GM18502 (cell line): ENCODE data around the gene KIF3A.
"Not testable (repeated sequence)": the region's sequence is repeated elsewhere in the genome, so short reads cannot be mapped to it uniquely, and the experiment has no call there.

Source experiments
- ATAC-seq: cut with Tn5 transposase; IDR thresholded peaks from one replicate; pipeline ENCODE4 v1.9.1; 2021; ENCODE audit warnings: mild to moderate bottlenecking; ENCODE audit not compliant: unreplicated experiment, poor library complexity

KIF3A gene

DNA sequence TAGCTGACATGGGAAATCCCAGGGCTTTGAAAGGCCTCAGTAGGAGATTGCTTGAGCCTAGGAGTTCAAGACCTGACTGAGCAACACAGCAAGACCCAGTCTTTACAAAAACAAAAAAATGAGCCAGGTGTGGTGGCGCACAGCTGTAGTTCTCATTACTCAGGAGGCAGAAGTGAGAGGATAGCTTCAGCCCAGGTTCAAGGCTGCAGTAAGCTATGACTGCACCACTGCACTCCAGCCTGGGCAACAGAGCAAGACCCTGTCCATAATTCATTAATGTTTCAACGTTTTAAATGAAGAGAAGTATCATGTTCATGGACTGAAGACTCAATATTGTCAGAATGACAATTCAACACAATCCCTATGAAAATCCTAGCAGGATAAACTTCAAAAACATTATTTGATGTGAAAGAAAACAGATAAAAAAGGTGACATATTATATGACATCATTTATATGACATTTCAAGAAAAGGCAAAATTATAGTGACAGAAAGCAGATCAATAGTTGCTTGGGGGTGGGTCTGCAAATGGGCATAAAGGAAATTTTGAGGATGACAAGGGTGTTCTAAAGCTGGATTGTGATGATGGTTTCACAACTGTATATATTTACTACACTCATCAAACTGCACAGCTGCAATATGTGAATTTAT is 3.7 kb downstream of the KIF3A start:
- ATAC-seq, result no peak

DNA sequence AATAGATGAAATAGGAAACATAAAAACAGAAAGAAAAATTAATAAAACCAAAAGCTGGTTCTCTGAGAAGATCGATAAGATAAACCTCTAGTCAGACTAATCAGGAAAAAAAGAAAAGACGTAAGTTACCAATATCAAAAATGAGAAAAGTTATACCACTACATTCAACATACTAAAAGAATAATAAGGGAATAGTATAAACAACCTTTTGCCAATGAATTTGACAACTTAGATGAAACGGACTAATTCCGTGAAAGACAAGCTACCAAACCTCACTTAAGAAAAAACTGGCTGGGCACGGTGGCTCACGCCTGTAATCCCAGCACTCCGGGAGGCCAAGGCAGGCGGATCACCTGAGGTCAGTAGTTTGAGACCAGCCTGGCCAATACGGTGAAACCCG is 7.5 kb downstream of the KIF3A start:
- ATAC-seq, result no peak

DNA sequence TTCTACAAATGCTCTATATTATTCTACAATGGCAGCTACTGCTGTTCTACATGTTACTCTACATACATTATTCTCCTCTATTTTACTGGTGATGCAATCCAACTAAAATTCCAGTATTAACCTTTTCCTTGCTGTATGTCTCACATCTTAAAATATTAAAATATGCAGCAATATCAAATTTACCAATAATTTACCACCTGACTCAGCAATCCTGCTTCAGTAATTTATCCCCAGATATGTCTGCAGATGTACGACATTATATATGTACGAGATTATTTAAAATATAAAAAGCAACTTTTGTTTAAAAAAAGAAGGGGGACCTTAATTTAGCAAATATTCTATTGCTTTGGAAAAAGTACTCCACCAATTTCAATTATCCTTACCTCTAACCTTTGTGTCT is 11.6 kb downstream of the KIF3A start:
- no peak for ATAC-seq

DNA sequence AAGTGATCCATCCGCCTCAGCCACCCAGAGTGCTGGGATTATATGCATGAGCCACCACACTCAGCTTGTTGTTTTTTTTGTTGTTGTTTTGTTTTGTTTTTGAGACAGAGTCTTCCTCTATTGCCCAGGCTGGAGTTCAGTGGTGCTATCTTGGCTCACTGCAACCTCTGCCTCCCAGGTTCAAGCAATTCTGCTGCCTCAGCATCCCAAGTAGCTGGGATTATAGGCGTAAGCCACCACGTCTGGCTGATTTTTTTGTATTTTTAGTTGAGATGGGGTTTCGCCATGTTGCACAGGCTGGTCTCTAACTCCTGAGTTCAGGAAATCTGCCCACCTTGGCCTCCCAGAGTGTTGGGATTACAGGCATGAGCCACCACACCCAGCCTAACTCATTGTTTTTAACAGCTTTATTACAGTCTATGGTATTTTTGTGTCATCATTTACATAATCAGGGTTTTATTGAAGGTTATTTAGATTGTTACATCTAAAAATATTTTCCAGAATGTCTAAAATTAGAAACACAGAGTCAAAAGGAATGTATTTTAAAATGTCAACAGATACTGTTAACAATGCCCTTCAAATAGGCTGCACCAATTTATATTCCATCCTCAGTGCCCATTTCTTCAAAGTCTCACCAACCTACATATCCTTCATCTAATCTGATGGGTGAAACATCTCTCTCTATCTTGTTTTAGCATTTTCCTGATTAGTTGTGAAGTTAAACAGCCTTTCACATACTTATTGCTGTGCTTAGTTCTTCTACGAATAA is 18.6 kb downstream of the KIF3A start:
- no peak for ATAC-seq

DNA sequence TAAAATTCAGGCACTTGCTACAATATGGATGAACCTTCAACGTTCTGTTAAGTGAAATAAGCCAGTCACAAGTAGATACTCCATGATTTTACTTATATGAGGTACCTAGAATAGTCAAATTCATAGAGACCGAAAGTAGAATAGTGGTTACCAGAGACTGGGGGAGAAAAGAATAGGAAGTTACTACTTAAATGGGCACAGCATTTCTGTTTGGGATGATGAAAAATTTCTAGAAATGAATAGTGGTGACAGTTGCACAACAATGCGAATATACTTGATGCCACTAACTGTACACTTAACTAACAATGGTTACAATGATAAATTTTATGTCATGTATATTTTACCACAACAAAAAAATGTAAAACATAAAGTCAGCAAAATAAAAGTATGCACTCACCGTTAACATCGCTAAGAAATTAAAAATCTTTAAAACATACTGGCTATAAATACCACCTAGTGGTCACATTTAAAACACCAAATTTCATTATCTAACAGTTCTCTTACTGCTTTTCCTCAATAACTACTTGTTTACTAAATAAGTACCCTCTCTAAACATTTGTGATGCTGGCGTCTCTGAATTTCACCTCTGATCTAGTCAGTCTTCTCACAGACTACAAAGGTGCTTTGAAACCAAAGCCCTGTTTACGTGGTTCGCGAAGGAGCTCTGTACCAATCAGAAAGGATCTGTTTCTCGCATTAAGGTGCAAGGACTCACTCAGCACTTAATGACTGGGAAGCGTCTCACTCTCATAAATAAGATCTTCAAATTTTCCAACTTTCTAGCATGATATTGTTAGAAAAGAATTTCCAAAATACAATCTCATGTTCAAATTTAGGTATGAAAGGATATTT is 22.7 kb downstream of the KIF3A start:
- ATAC-seq, result no peak

DNA sequence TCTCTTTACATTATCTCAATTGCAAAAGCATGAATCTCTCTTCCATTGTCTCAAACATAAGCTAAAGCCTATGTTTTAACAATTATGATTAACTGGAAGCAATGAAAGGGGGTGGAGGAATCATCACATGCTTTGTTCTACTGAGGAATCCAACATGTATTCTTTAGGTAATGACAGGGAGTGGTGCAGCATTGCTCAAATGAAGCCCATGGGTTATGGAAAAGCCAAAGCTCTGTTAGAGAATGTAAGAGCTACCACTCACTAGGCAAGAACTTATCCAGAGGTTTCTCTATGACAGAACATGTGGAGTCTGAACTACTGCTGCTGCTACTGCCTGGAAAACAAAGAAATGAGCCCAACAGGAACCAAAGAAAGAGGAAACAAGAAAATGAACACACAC is 28.7 kb downstream of the KIF3A start:
- no peak for ATAC-seq

DNA sequence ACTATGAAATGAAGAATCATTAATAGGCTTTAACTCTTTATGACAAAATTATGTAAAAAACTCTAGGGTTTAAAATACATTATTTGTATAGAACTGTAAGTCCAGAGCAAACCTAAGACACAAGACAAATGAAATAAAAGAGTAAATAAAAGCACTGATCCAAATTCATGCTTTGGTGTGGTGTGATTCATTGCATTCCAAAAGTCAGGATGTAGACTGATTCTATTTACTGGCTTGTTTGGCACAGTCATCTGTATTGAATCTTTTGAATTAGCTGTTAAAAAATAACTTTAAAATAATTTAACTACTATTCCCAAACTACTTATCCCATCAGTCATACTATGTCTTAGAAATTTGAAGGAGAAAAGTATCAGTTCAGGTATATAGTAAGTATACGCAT is 32.5 kb downstream of the KIF3A start:
- ATAC-seq, result no peak

DNA sequence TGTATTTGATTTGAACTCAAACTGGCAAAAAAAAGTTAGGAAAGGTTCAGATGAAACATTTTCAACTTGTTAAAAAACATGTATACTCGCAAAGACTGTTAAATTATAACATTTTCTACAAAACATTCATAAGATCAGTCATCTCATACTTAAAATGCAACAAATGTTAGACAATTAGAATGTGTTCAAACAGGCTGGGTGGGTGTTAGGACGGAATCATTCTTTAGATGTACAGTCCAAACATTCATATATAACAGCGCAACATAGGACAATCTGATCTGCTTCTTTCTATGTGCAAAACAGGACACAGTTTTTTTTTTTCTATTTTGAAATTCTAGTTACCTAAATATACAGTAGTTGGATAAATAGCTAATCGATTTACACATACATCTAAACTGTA is 41.4 kb downstream of the KIF3A start:
- ATAC-seq, result no peak

DNA sequence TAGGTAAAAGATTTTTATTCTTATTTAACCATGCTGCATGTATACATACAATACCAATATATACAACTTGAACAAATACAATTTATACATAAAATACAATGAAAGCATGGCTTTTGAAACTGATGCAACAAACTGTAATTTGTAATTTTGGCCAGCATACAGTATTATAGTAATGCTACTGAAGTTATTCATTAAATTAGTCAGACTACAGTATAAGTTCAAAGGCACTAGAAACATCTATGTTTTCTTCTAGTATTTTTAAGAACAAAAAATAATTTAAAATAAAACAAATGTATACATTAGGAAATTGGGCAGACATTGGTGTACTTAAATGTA is 44.7 kb downstream of the KIF3A start:
- ATAC-seq, result no peak

DNA sequence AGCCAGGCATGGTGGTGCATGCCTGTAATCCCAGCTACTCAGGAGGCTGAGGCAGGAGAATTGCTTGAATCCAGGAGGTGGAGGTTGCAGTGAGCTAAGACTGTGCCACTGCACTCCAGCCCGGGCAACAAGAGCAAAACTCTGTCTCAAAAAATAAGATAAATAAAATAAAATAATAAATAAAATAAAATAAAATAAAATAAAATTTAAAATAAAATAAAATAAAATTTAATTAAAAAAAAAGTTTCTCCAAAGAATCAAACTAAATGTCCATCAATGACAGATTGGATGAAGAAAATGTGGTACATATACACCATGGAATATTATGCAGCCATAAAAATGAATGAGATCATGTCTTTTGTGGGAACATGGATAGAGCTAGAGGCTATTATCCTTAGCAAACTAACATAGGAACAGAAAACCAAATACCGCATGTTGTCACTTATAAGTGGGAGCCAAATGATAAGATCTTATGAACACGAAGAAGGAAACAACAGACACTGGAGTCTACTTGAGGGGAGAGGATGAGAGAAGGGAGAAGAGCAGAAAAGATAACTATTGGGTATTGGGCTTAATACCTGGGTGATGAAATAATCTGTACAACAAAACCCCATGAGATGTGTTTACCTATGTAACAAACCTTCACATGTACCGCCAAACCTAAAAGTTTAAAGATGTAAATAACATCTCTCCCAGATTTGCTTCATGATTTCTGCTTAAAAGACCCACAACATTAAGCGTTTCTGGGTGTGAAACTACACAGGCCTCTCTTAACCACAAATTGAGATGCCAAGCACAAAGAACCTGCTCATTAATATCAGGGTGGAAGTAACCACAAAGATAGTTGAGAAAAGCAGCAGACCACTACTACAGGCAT is 45.4 kb downstream of the KIF3A start:
- ATAC-seq, result not testable (repeated sequence)

DNA sequence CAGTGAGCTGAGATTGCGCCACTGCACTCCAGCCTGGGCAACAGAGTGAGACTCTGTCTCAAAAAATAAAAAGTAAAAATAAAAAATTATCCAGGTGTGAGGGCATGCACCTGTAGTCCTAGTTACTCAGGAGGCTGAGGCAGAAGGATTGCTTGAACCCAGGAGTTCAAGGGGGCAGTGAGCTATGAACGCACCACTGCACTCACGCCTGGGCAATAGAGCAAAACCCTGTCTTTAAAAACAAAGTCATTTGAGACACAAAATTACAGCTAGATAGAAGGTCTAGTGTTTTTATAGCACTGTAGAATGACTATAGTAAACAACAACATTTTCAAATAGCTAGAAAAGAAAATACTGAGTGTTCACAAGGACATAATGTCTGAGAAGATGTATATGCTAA is 47.2 kb downstream of the KIF3A start:
- no peak for ATAC-seq

DNA sequence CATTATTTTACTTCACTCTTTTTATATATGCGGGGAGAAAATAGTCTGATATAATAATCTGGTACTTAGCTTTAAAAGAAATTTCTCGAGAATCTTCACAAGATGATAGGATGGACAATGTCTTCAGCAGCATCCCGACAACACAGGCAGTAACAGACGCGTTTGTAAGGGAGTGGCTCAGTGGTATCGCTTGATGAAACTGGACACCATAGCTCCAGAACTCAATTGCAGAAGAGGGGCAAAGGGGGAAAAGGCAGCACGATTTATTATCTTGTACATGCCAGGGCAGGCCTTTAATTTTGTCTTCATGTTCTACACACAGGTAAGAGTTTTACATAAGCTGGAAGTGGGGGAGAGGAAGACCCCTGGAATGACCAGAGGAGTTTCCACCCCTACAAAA is 47.8 kb downstream of the KIF3A start:
- ATAC-seq, result no peak

DNA sequence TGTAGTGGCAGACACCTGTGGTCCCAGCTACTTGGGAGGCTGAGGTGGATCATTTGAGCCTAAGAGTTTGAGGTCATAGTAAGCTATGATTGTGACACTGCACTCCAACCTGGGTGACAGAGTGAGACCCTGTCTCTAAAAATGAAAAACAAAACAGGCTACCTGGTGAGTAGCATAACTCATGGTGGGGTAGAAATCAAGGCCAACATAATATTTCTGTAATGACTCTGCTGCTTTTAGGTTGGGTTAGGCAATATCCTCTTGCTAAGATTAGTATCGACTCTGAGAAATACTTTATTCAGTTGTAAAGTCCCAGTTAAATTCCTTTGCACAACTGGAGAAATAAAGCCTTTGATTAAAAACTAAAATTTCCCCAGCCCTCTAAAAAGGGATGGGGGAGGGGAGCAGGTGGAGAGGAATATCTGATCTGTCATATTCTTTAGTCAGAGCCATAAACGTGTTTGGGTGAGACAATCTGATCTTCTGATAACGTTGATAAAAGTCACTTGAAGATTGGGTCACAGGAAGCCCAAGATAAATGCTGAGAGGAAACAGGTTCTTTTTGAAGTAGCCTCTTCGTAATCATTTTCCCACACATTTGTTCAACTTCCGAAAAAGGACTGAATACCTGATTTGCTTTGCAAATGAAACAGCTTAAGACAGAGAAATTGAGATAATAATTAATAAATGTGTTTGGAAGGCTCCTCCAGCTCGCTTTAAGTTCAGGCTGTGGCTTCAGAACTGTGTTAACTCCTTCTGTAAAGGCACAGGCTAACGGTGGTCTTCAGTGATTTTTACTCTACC is 48.6 kb downstream of the KIF3A start:
- no peak for ATAC-seq

DNA sequence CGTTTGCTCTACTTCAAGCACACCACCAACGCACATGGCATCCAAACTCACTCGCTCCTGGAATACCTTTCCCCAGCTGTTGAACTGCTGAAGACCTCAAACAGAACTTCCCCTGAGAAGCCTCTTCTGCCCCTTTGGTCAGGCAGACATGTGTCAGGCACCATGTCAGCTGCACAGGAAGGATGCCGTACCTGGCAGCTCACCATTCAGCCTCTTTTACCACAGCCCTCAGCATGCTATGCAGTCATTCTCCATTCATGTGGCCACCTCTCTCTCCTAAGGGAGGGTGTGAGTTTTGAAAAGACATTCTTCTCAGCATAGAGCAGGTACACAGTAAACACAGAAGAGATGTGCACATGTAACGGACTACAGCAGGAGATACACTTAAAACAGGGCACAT is 49.4 kb downstream of the KIF3A start:
- ATAC-seq, result peak; percentile 56

DNA sequence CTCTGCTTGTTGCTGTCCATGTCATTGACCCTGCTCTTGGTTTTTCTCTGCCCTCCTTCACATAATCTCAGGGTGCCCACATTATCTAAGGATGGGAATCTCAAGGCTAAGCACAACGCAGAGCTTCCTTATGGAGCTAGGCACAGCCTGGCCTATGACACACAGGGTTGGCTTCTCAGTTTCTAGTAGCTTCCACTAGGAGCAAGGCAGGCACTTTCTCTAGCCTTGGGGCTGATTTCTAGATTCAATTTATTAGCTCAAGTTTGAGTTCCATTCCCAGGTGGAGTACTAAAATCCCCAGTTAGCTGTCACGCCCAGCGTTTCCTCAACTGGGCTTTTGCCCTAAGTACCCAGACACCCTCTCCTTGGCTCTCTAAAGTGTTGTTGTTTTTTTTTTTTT is 51.2 kb downstream of the KIF3A start:
- no peak for ATAC-seq

DNA sequence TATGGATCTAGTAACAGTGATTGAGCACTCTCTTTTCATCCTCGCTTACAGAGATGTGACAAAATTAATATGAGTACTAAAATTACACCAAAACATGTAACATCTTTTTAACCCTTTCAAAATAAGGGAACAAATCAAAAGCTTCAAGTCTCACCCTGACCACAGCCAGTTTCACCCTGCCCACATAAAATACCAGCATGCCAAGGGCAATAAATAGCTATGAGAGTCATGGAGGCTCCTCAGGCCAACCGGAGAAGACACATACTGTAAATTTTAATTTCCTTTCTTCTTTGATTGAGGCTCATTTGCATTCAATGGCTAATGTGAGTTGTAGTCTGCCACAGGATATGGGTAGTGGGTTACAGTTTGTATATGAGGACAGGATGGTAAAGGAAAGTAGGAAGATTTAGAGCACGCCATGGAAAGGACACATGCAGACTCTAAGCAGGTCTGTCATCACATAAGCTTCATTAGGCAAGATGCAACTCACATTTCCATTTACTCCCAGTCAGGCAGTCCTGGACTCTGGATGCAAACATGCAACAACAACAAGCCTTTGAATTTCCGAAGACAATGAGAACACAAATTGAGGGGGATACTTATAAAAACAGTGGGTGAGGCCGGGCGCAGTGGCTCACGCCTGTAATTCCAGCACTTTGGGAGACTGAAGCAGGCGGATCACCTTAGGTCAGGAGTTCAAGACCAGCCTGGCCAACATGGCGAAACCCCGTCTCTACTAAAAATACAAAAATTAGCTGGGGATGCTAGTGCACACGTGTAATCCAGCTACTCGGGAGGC is 52.2 kb downstream of the KIF3A start:
- ATAC-seq, result no peak

DNA sequence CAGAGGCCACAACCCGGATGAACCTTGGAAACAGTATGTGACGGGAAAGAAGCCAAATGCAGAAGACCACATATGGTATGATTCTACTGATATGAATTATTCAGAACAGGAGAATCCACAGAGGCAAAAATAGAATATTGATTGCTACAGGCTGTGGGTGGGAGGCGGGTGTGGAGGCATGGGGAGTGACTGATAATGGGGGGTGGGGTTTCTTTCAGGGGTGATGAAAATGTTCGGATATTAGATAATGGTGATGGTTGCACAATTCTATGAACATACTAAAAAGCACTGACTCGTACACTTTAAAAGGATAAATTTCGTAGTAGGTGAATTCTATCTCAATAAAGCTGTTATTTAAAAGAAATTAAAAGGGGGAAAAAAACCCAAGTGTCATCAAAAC is 52.9 kb downstream of the KIF3A start:
- no peak for ATAC-seq

DNA sequence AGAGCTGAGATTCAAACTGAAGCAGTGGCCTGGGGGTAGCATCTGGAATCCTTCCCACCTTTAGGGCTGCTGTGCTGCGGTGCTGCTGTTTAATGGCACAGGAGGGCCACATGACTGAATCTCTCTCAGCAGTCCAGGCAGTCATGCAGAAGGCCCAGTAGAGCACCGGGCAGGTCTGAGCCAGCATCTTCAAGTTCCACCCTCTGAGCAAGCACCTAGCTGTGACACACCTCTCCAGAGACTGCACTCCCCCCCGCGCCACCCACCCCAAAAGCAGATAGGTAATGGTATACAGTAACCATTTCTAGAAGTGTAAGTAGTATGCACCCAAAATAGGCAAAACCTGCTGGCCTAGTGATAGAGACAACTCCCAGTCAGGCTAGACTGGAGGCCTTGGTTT is 55.4 kb downstream of the KIF3A start:
- no peak for ATAC-seq

DNA sequence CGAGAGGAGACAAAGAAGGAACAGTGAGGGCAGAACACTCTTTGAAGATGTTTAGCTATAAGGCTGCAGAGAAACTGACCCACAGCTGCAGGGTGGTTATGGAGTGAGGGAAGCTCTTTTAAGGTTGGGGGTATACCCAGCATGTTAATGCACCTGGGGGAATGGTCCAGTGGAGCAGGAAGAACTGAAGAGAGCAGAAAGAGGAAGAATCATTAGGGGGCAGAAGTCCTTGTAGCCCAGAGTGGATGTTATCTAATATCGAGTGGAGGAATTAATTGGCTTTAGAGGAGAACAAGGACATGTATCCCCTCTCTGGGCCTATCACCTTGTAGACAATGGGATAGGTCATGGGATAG is 55.9 kb downstream of the KIF3A start:
- no peak for ATAC-seq
